Gastrocnemius medialis (tissue), 4 donors: Measurements from ENCODE around the gene DNAH2. TPM values are rescaled to one million over a fixed set of nuclear protein-coding genes. Genes with fewer than 3 reads are reported as not detected.

Experiments used
- ATAC-seq, 2 donors: fragments of 150-250 bp; one replicate each; pipeline ENCODE4 v1.9.1; 2016
- DNase-seq, 2 donors: peaks; one replicate each; pipeline ENCODE4 v3.0.0-alpha.2; 2019
- H3K27ac ChIP-seq, 4 donors: fragments of 200-600 bp; sonication (generic); 1 replicate in 1 of 4; 2 replicates in 3 of 4; pipeline ENCODE4 v1.5.1; 2016 to 2018; ENCODE audit warnings: mild to moderate bottlenecking in 2 of 4, moderate library complexity in 1 of 4
- H3K27me3 ChIP-seq, 3 donors: fragments of 200-600 bp; sonication (generic) in 2 of 3; 1 replicate in 1 of 3; 2 replicates in 2 of 3; pipeline versions ENCODE4 v1.5.1 to v1.6.0; 2016 to 2019; ENCODE audit warnings: mild to moderate bottlenecking in 1 of 3, moderate library complexity in 1 of 3
- H3K36me3 ChIP-seq, 2 donors: fragments of 200-600 bp; sonication (generic) in 1 of 2; one replicate each; pipeline ENCODE4 v1.5.1; 2017 to 2018
- H3K4me1 ChIP-seq, 2 donors: fragments of 200-600 bp; sonication (generic) in 1 of 2; one replicate each; pipeline ENCODE4 v1.5.1; 2016 to 2017; ENCODE audit warnings: mild to moderate bottlenecking in 2 of 2
- H3K4me3 ChIP-seq, 4 donors: fragments of 200-600 bp; sonication (generic) in 3 of 4; 1 replicate in 1 of 4; 2 replicates in 3 of 4; pipeline ENCODE4 v1.5.1; 2016 to 2019; ENCODE audit warnings: mild to moderate bottlenecking in 2 of 4
- H3K9me3 ChIP-seq, 3 donors: fragments of 200-600 bp; sonication (generic) in 2 of 3; 1 replicate in 1 of 3; 2 replicates in 2 of 3; pipeline ENCODE4 v1.5.1; 2016 to 2019
- CTCF ChIP-seq, 5 experiments: fragments of 450-650 bp in 3 of 5; fragments of 200-600 bp in 2 of 5; sonication (generic) in 2 of 5; IDR thresholded peaks in 4 of 5; conservative IDR thresholded peaks in 1 of 5; 1 replicate in 4 of 5; 2 replicates in 1 of 5; pipeline ENCODE4 v1.5.1; 2016 to 2019; ENCODE audit warnings: antibody characterized with exemption in 5 of 5, mild to moderate bottlenecking in 3 of 5, moderate library complexity in 3 of 5
- POLR2A ChIP-seq, 2 donors: fragments of 450-650 bp; IDR thresholded peaks; one replicate each; pipeline ENCODE4 v1.6.1; 2017; ENCODE audit warnings: antibody characterized with exemption in 2 of 2, mild to moderate bottlenecking in 2 of 2, moderate library complexity in 2 of 2
- in situ Hi-C, 4 donors: fragments of 200-750 bp; cut with MboI; loops; one replicate each; pipeline versions ENCODE4 v1.15.0 to v1.8.0; 2017; ENCODE audit warnings: low sequenced_read_pairs in 4 of 4
- intact Hi-C: fragments of 100-400 bp; cut with DNase I; formaldehyde crosslinking; loops from one replicate; pipeline ENCODE4 v1.15.1; 2023; ENCODE audit warnings: low total_unique reads
- total RNA-seq, 4 donors: library from RNA; depleted of rRNA; stranded (reverse); fragments of >200 nt; gene quantifications; one replicate each; pipeline versions ENCODE4 v1.1.0 to v1.2.3, GENCODE V29; 2016

The DNAH2 gene
- total RNA-seq, 4 donors from 2014 or later = not detected

- Histone ChIP-seq H3K4me1 (peaks cover 3 to 16% of the 10 kb centered on the region in 2 donors), H3K27ac (no peak overlapping the region), H3K4me3 (no peak overlapping the region), H3K36me3 (no peaks in the 10 kb centered on the region), H3K9me3 (no peaks in the 10 kb centered on the region), H3K27me3 (peaks cover 50 to 67% (median 63%) of the 10 kb centered on the region in 3 donors)
- ATAC-seq = no peak
- TF ChIP-seq POLR2A (IDR thresholded peaks at IDR 0.05) = no peak
- no peak for TF ChIP-seq CTCF (IDR thresholded peaks at IDR 0.05 in 4 of 5, conservative IDR thresholded peaks at IDR 0.05 in 1 of 5)
- in situ Hi-C loops (no loop called here), intact Hi-C loops (no loop called here)
- DNase-seq = no peak
Observed at GRCh38 chr17:7713782-7714181, 3.8 kb upstream of the DNAH2 start.

- intact Hi-C loops = no loop called here
Observed at GRCh38 chr17:7714721-7715594, 2.6 kb upstream of the DNAH2 start.

GRCh38 chr17:7715936-7716886, 1.3 kb upstream of the DNAH2 start:
- DNase-seq (no peak), ATAC-seq (no peak)
- H3K9me3 ChIP-seq = no peaks in the 10 kb centered on the region
- peaks cover 47 to 76% (median 76%) of the 10 kb centered on the region in 3 donors for H3K27me3 ChIP-seq
- peak overlapping the region in 1 of 4 donors; percentile 2 for H3K27ac ChIP-seq
- H3K4me1 ChIP-seq = peaks cover 3 to 16% of the 10 kb centered on the region in 2 donors
- intact Hi-C loops = no loop called here
- in situ Hi-C loops = no loop called here
- no peaks in the 10 kb centered on the region for H3K36me3 ChIP-seq
- peak overlapping the region; percentile 49 to 79 (median 61) for H3K4me3 ChIP-seq
- TF ChIP-seq CTCF (IDR thresholded peaks at IDR 0.05 in 4 of 5, conservative IDR thresholded peaks at IDR 0.05 in 1 of 5) (no peak), POLR2A (IDR thresholded peaks at IDR 0.05) (no peak)

More at GRCh38 chr17:7714721-7715594, 2.6 kb upstream of the DNAH2 start:
- Histone ChIP-seq H3K4me3 (no peak overlapping the region), H3K9me3 (no peaks in the 10 kb centered on the region), H3K27me3 (peaks cover 50 to 75% (median 69%) of the 10 kb centered on the region in 3 donors), H3K27ac (no peak overlapping the region), H3K4me1 (peaks cover 3 to 16% of the 10 kb centered on the region in 2 donors), H3K36me3 (no peaks in the 10 kb centered on the region)
- in situ Hi-C loops = no loop called here
- DNase-seq = no peak
- TF ChIP-seq CTCF (IDR thresholded peaks at IDR 0.05 in 4 of 5, conservative IDR thresholded peaks at IDR 0.05 in 1 of 5) (no peak), POLR2A (IDR thresholded peaks at IDR 0.05) (no peak)
- ATAC-seq = no peak

GRCh38 chr17:7717756-7718350, 309 bp downstream of the DNAH2 start:
- in situ Hi-C loops = no loop called here
- Histone ChIP-seq H3K36me3 (no peaks in the 10 kb centered on the region), H3K9me3 (no peaks in the 10 kb centered on the region), H3K27me3 (peaks cover 45 to 69% (median 61%) of the 10 kb centered on the region in 3 donors), H3K27ac (no peak overlapping the region), H3K4me1 (peaks cover 3 to 16% of the 10 kb centered on the region in 2 donors), H3K4me3 (peak overlapping the region; percentile 49 to 79 (median 61))
- intact Hi-C loops = no loop called here
- DNase-seq = no peak
- ATAC-seq = no peak
- no peak for TF ChIP-seq POLR2A (IDR thresholded peaks at IDR 0.05)
- no peak for TF ChIP-seq CTCF (IDR thresholded peaks at IDR 0.05 in 4 of 5, conservative IDR thresholded peaks at IDR 0.05 in 1 of 5)
